Stimulated activated CD8-positive, alpha-beta memory T cell treated with anti-CD3 and anti-CD28 coated beads, Interleukin-2, amount 100 ng/mL, for 1 hour (primary cell): ENCODE data around the gene KATNA1.

Experiments
- DNase-seq, 2 donors: peaks; one replicate each; pipeline ENCODE4 v3.0.0-alpha.2; 2020; ENCODE audit warnings: low read depth in 2 of 2

Gene KATNA1

GRCh38 chr6:149608381-149608982 lies 40.0 kb downstream of the KATNA1 start:
- no peak for DNase-seq

- DNase-seq = no peak
Observed at GRCh38 chr6:149600508-149600907, 48.0 kb downstream of the KATNA1 start.

- no peak for DNase-seq
Observed at GRCh38 chr6:149593408-149593807, 55.1 kb downstream of the KATNA1 start.

- no peak for DNase-seq
Observed at GRCh38 chr6:149592983-149593382, 55.5 kb downstream of the KATNA1 start.

- no peak for DNase-seq
Observed at GRCh38 chr6:149586149-149586548, 62.4 kb downstream of the KATNA1 start.

- DNase-seq = no peak
Observed at GRCh38 chr6:149581349-149581748, 67.2 kb downstream of the KATNA1 start.

GRCh38 chr6:149580880-149581279 lies 67.6 kb downstream of the KATNA1 start:
- no peak for DNase-seq

GRCh38 chr6:149567945-149568585 lies 80.4 kb downstream of the KATNA1 start:
- DNase-seq = no peak

GRCh38 chr6:149567194-149567586 lies 81.3 kb downstream of the KATNA1 start:
- DNase-seq = no peak

GRCh38 chr6:149566410-149567193 lies 81.9 kb downstream of the KATNA1 start:
- DNase-seq = peak; percentile 15 to 23

GRCh38 chr6:149565527-149566409 lies 82.7 kb downstream of the KATNA1 start, which contains the start of gene GINM1:
Gene GINM1, plus strand, starts transcription at chr6:149566375. Its CDS starts 40 bp downstream, at chr6:149566415.
- DNase-seq = peak; percentile 92 to 93

GRCh38 chr6:149563928-149564325 lies 84.6 kb downstream of the KATNA1 start:
- no peak for DNase-seq

- no peak for DNase-seq
Observed at GRCh38 chr6:149563203-149563927, 85.1 kb downstream of the KATNA1 start.

- no peak for DNase-seq
Observed at GRCh38 chr6:149560736-149561135, 87.8 kb downstream of the KATNA1 start.

- DNase-seq = no peak
Observed at GRCh38 chr6:149559389-149559788, 89.1 kb downstream of the KATNA1 start.

- DNase-seq = no peak
Observed at GRCh38 chr6:149558029-149558428, 90.5 kb downstream of the KATNA1 start.

- no peak for DNase-seq
Observed at GRCh38 chr6:149551920-149552319, 96.6 kb downstream of the KATNA1 start.

GRCh38 chr6:149545754-149546471 lies 102.6 kb downstream of the KATNA1 start, which contains the start of gene PPIL4:
Gene PPIL4, minus strand, starts transcription at chr6:149546043. Its CDS starts 38 bp downstream, at chr6:149546005.
- peak; percentile 95 for DNase-seq

GRCh38 chr6:149545258-149545753 lies 103.2 kb downstream of the KATNA1 start:
- peak; percentile 7 to 29 for DNase-seq
